RPMI7951 (cell line): ENCODE data around the gene RPUSD3. TPM values are rescaled to one million over a fixed set of nuclear protein-coding genes. Genes with fewer than 3 reads are reported as not detected.
A peak's percentile ranks its signal among the peaks of the same experiment; 100 is the strongest.

Source experiments
- DNase-seq: peaks from one replicate; pipeline ENCODE4 v3.0.0-alpha.2; 2012; ENCODE audit warnings: low read depth
- total RNA-seq: library from RNA; depleted of rRNA; stranded (reverse); fragments of >200 nt; shearing (Covaris generic); gene quantifications from 2 replicates; pipeline ENCODE4 v1.2.3, GENCODE V29; 2014

Gene RPUSD3
- total RNA-seq, 1 experiment from 2014 or later, result 49.5 TPM

DNA sequence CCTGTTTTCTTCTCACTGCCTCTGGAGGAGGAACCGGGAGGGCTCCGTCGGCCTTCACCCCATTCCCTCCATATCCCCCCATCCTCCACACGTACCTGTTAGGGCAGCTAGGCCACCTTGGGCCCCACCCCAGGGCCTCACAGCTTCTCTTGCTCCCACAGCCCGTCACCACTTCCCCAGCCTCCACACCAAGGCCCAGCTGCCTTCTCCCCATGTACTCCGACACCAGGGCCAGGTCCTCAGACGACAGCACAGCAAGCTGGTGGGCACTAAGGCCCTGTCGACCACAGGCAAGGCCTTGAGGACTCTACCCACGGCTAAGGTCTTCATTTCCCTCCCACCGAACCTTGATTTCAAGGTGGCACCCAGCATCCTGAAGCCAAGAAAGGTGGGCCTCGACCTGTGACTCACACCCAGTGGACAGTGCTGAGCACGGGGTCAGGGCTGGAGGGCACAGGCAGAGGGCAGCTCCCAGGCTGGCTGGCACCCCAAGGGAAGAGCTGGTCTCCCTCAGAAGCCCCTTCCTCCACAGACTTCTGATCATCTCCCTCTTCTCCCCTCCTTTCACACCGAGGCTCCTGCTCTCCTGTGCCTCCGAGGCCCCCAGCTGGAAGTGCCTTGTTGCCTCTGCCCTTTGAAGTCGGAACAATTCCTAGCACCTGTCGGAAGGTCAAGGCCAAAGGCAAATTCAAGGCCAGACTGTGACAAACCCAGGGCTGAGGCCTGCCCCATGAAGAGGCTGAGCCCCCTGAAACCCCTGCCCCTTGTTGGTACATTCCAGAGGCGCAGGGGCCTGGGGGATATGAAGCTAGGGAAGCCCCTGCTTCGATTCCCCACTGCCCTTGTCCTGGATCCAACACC lies 9.1 kb downstream of the RPUSD3 start:
- no peak for DNase-seq

DNA sequence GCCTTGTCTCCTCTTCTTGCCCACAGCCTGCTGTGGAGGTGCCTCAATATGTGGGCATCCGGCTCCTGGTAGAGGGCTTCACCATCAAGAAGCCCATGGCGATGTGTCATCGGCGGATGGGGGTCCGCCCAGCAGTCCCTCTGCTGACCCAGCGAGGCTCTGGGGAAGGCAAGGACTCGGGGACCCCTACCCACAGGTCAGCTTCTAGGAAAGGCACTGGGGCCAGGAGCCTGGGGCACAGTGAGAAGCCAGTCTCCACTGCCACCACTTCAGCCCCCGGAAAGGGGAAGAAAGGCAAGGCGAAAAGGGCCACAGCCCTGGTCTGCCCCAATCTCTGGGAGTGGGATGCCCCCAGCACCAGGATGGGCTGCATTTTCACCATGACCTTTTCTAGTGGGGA lies 10.7 kb downstream of the RPUSD3 start:
- DNase-seq, result no peak

DNA sequence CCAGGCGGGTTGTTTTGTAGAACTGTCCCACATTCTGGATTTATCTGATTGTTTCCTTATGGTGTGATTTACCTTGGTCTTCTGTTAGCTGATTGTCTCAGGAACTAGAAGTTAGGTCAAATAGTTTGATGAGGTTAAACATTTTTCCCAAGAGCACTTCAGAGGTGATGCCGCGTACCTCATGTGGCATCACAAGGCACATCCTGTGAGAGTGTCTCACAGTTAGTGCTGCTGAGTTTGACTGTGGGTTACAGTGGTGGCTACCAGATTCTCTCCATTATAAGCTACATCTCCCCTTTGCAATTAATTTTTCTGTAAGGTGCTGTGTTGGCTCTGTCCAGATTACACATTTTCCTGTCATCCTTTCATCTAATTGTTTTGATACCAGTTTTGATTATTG lies 12.6 kb downstream of the RPUSD3 start:
- DNase-seq, result no peak

DNA sequence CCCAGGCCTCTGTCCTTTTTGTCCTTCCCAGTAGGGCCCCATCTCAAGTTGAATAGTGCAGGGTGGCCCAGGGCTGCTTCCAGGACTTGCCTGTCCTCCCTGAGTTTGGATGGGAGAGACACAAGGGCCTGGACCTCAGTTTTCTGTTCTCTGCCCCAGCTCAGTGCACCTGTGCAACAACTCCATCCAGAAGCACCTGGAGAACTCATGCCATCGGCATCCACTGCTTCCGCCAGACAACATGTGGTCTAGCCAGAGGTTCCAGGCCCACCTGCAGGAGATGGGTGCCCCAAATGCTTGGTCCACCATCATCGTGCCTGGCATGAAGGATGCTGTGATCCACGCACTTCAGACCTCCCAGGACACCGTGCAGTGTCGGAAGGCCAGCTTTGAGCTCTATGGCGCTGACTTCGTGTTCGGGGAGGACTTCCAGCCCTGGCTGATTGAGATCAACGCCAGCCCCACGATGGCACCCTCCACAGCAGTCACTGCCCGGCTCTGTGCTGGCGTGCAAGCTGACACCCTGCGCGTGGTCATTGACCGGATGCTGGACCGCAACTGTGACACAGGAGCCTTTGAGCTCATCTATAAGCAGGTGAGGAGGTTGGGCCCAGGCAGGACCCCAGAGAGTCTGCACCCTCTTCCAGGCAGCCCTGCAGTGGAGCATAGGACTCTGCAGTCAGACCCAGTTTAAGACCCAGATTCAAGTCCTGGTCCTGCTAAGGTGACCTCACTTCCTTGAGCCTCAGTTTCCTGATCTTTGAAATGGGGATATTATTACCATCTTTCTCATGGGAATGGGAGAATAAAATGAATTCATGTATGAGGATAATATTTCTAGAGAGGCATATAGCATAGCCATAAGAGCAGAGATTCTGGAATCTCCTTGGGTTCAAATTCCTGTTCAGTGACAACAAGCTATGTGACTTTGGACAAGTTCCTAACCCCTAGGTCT lies 14.7 kb downstream of the RPUSD3 start:
- no peak for DNase-seq

DNA sequence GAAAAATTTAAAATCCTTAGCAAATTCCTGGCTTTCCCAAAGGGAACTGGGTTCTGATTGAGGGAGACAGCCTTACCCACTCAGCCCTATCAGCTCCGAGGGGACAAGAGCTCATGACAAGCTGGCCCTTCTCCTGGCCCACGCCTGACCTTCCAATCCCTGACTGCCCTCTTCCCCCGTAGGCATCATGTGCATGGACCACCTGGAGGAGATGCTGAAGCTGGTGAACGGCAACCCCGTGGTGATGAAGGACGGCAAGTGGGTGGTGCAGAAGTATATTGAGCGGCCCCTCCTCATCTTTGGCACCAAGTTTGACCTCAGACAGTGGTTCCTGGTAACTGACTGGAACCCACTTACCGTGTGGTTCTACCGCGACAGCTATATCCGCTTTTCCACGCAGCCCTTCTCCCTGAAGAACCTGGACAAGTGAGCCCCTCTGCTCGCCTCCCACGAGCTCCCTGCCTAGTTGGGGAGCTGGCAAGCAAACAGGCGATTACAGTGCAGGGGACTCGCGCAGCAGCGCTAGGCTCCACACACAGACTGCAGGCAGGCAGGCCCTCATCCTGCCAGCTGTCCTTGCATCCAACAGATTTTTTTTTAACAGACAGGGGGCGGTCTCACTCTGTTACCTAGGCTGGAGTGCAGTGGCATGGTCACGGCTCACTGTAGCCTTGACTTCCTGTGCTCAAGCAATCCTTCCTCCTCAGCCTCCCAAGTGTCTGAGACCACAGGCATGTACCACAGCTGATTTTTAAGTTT lies 16.8 kb downstream of the RPUSD3 start:
- peak; percentile 43 for DNase-seq

DNA sequence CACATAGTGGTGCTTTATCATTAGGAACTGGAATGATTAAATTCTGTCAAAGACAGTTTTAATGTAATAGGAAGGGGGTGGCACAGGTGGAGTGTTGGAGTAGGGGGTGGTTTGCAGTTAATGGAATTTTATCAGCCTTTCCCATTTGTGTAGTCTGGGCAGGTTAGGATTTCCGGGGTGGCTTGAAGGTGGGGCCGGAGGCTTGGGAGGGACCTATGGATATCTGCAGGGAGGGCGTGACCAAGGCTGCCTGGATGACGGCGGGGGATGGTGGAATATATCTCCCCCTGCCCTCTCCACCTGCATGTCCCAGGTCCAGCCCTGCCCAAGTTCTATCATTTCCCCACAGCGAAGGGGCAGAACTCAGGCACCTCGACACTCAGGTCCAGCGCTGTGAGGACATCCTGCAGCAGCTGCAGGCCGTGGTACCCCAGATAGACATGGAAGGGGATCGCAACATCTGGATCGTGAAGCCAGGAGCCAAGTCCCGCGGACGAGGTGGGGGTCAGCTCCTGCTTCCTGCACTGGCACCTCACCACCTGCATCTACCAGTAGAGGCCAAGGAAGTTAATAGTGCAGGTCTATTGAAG lies 18.3 kb downstream of the RPUSD3 start:
- no peak for DNase-seq

DNA sequence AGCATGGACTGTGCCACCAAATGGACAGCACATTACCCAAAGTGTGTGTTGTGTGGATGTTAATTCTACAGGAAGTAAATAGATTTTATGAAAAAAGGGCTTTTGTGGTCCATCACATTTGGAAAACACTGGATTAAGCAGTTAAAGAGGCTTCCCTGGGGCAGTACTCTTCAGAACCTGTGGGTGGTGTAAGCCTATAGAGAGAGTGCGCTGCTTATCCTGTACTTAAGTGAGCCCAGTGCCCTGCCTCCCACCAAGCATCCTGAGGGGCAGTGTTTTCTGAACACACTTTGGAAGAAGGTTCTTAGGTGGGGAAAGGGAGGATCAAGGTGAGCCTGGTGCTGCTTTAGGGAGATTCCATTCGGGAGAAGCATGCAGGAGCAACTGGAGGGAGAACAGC lies 22.9 kb downstream of the RPUSD3 start:
- DNase-seq, result peak; percentile 28

DNA sequence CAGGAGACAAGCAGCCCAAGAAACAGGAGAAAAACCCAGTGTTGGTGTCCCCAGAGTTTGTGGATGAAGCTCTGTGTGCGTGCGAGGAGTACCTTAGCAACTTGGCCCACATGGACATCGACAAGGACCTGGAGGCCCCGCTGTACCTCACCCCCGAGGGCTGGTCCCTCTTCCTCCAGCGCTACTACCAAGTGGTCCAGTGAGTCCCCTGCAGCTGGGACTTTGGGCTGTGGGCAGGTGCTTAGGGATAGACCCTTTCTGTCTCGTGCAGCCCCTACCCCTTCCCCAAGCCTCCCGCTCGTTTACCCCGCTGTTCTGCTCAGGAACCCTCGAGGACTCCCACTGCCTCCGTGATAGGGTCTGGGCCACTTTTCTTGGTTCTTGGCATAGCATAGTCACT lies 23.3 kb downstream of the RPUSD3 start:
- DNase-seq, result no peak

DNA sequence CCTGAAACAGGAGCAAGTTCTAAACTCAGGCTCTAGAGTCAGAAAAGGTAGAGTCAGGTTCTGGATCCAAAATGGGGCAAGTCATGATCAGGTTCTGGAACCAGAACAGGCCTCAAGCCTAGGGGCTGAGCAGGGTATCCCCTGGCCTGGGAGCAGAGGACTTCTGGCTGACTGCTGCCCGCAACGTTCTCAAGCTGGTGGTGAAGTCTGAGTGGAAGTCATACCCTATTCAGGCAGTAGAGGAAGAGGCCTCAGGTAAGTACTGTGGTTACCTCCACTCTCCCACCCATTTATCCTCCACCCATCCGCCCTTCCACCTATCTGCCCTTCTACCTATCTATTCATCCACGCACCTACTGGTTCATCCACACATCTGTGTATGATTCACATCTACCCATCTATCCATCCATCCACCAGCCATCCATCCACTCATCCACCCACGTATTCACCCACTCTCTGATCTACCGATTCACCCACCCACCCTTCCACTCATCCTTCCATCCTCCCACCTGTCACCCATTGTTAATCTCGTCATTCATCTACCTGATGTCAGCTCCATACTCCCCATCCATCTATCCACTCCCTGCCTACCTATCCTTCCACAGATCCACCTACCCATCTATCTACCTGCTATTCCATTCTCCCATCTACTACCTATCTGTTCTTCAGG lies 25.0 kb downstream of the RPUSD3 start:
- no peak for DNase-seq

DNA sequence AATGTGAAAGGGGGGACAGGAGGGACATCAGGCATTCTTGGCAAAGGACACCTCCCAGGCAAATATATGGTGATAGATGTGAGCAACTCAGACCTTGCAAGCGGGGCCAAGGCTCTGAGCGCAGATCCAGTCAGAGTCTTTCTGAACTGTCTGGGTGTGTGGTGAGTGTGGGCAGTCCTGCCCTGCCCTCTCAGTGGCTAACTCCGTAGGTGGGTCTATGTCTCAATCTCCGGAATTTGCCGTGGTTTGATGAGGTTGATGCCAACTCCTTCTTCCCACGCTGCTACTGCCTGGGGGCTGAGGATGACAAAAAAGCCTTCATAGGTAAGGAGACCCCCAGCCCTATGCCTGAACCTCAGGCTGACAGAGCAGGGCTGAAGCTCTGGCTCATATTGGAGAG lies 26.4 kb downstream of the RPUSD3 start:
- DNase-seq, result no peak

DNA sequence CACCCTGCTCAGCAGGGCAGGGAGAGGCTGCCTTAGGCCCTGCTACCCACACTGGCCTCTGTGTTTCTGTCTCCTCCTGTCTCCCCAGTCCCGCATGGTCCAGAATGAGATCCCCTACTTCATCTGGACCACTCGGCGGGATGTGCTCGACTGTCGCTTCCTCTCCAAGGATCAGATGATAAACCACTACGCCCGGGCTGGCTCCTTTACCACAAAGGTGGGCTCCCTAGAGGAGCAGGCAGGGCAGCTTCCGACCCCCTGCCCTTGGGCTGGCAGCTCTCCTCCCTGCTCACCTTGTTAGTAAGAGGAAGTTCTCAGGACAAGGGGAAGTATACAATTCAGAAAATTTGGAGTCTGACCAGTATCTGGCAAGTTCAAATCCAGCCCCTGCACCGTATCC lies 27.8 kb downstream of the RPUSD3 start:
- no peak for DNase-seq

DNA sequence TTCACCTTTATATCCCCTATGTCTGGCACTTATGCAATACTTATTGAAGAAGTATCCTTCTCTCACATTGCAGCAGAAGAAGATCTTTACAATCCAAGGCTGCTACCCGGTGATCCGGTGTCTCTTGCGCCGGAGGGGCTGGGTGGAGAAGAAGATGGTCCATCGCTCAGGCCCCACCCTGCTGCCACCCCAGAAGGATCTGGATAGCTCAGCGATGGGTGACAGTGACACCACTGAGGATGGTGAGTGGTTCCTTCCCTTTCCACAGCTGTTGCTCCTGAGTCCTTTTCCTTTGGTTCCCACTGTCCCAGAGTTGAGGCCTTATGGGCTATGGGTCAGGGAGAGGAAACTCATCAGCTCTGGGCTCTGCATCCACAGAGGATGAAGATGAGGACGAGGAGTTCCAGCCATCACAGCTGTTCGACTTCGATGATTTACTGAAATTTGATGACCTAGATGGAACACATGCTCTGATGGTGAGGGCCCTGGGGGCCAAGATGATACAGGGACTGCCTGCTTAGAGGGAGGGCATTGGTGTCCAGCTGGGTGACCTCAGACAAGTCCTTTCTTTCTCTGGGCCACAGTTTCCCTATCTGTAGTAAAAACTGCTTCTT lies 30.8 kb downstream of the RPUSD3 start:
- DNase-seq, result no peak

DNA sequence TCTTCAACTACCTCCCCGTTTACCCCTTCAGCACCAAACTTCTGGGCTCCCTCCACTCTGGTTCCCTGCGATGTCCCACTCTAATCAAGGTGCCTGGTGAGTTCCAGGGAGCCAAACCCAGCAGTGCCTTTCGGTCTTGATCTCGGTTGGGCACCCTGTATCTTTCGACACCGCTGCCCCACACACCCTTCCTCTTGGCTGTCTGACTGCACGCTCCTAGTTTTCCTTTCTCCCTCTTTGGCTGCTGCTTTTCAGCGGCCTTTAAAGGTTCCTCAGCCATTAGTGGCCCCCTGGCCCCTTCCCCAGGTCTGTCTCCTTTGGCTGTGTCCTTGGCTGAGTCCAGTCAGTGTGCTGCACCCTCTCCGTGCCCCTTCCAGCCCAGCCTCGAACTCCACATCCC lies 33.0 kb downstream of the RPUSD3 start:
- no peak for DNase-seq

DNA sequence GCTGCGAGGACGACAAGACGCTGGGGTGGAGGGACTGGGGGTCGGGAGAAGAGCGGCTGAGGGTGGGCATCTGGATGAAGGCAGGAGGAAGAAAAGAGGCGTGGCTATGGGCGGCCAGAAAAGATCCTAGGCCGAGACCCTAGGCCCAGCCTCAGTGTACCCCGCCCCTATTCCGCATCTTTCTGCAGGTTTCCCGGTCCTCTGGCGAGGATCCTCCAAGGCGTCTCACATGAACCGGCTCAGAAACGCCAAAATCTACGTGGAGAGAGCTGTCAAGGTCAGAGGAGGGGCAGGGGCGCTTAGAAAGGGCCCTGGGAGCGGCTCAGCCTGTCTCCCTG lies 33.4 kb downstream of the RPUSD3 start:
- peak; percentile 16 for DNase-seq

DNA sequence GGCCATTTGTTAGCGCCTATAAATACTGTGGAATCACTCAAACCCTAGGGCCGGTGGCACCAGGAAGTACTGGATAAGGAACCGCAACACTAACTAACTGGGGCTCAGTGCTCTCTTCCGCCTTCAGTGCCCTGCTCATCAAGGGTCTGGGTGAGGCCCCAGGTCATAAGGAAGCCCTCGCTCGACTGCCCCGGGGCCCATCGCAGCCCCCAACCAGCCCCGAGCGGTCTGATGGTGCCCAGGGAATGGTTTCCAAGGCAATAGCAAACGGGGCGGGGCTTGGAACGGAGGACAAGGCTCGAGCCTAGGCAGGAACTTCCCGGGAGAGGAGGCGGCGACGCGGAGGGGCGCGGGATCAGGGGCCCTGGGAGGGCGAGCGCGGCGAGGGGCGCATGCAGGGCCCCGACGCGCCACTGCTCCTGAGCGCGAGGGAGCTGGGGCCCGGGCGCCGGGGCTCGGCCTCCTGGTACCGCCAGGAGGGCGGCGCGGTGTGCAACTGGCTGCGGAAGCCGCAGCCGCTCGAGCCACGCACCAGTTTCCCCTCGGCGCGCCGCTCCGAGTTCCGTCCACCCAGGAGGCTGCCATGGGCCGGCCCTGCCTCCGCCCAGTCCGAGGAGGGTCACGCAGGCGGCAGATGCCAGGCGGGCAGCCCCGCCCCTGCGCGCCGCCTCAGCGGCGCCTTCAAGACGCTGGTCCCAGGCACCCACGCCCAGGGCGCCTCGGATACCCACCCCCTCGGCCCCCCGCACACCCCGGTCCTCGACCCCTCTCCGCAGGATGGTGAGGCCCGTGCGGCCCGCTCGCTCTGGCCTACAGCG lies 34.0 kb downstream of the RPUSD3 start, which contains the start of gene TTLL3:
TSS of gene TTLL3 (plus strand) at position 648 of the 818 bp plus-strand sequence. CDS start 400 bp downstream, outside the sequence.
- peak; percentile 77 for DNase-seq

DNA sequence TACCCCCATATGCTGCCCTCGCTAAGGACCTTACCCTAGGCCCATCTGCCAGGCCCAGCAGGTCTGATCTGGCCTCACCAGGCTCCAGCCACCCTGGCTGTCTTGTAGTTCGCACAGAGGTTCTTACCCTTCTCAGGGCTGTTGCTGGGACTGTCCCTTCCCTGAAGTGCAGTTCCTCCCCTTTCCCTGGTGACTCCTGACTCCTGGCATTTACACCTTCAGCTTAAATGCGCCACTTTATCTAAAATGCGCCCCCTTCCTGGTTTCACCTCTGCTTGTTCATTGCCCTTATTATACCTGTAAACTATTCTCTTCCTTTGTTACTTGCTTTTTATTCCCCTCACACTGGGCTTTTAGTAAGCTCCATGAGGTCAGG lies 34.6 kb downstream of the RPUSD3 start:
- DNase-seq, result no peak

DNA sequence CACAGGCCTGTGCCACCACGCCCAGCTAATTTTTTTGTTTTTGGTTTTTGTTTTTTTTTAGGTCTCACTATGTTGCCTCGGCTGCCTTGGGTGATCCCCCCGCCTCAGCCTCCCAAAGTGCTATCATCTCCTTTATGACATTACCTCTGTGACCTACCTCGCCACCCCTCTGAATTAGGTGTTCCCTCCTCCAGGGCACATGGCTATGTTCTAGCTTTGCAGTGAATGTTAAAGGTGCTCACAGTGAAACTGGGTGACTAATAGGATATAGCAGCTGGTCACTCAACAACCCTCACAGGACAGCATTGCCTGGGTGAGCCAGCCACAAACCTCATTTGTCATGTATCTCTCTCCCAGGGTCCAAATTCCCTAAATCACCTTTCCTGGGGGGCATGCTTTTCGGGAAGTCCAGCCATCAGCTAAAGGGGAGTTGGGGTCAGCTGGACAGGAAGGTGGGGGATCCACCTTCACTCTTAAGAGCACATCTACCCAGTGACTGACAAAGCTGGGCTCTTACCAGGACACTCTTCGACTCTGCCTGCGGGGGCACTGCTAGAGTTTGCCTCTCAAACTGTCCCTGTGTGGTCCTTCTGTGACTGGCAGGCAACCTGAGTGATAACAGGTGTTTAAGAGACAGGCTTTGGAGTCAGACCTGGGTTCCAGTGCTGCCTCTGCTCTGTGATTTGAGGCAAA lies 35.3 kb downstream of the RPUSD3 start:
- DNase-seq, result peak; percentile 44

DNA sequence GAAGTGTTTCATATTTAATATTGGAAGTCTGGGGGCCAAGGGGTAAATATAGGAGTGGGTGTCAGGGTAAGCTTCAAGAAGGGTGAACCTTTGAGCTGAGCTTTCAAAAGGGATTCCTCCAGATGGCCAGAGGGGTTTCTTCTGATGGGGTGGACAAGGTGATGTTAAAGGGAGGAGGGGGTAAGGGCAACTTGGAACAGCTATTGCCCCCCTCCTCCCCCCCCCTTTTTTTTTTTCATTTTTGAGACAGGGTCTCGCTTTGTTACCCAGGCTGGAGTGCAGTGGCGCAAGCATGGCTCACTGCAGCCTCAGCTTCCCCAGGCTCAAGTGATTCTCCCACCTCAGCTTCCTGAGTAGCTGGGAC lies 35.8 kb downstream of the RPUSD3 start:
- no peak for DNase-seq
